HG02852 (cell line): ENCODE measurements around the gene FOXJ3.

Source experiments
- ATAC-seq: cut with Tn5 transposase; IDR thresholded peaks from one replicate; pipeline ENCODE4 v1.9.1; 2021; ENCODE audit warnings: mild to moderate bottlenecking, moderate library complexity; ENCODE audit not compliant: unreplicated experiment

FOXJ3 gene

GRCh38 chr1:42146626-42147320 is 188.3 kb downstream of the FOXJ3 start:
- ATAC-seq = no peak

DNA sequence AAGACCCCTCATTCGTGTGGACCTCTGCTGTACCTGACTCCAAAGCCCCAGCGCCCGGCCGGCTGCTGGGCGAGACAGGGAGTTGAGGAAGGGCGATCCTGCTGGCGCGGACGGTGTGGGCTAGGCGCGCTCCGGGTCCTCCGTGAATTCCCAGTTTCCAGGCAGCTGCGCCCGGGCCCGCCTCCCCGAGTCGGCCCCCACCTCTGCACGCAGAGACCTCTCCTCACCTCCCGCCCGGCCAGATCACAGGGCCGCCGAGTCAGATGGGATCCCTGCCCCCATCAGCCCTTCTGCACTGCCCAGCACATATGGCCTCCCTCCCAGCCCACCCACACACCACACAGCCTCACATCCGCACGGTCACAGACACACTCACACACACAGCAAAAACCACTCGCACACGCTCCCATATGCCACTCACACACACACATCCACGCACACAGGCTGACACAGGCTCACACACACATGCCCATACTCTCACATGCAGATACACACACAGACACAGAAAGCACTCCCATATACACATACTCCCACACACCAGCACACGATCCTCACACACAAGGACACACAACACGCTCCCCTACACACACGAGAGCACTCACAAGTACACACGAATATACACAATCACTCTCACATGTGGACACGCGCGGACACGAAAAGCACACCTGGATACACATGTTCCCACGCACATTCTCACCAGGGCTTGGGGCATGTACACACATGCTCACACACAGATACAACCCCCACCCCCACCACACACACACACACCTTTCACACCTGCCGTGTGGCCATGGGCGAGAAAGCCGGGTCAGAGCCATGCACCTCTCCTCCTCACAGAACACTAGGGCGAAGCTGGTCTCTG is 189.0 kb downstream of the FOXJ3 start:
- no peak for ATAC-seq

DNA sequence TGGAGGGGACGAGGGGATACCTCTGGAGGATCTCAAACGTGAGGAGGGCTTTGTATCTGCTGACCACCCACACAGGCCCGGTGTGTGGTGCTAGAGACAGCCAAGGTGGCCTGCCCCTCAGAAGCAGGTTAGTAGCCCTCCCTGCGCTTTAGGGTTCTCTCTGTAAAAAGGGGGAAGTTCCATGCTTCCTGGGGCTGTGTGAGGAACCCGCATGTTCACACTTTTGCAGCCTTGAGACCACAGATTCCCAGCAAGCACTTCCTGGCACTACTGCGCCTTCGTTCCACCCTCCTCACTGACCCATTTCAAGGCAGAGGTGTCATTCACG is 189.7 kb downstream of the FOXJ3 start:
- ATAC-seq = no peak

DNA sequence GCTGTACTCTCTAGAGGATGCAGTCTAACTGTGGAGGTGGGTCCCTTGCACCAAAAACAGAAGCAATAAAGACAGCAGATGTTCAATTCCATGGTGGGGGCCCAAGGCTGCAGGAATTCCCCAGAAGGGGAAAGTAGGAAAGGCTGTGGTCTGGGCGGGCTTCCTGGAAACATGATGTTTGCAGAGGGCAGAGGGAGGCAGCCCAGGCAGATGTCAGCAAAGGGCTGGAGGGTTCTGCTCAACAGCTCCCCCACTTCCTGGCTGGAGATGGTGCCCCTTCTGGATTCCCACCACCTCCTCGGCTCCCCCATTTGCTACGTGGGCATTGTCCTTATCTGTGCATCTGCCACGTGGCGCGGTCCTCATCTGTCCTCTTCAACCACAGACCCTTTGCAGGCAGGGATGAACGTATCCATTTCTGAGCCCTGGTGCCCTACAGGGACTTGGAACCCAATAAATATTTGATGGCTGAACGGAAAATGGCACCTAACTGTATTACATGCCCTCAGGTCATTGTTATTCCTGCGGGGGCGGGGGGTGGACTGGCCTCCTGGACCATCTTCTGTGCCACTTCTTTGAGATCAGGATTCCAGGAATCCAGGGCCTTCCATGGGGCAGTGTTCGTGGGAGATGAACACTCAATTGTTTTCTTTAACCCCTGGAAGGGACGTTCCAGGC is 190.2 kb downstream of the FOXJ3 start:
- no peak for ATAC-seq

GRCh38 chr1:42143896-42144710 is 190.9 kb downstream of the FOXJ3 start:
- no peak for ATAC-seq

- no peak for ATAC-seq
Observed at GRCh38 chr1:42142894-42143675, 191.9 kb downstream of the FOXJ3 start.

DNA sequence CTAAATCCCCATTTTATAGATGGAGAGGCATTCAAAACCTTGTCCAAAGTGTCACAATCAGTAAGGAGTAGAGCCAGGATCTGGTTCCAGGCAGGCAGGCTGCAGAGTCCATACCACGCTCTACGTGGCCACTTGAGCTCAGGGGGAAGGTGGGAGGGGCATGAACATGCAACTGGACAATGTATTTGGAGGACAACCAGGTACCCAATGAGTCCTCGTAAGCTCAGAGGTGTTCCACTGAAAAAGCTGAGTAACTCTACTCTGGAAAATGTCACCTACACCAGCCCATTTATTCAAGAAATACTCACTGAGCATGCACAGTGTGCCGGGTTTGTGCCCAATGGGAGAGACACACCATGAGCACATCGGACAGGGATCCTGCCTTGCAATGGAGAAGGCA is 193.1 kb downstream of the FOXJ3 start:
- ATAC-seq = no peak

DNA sequence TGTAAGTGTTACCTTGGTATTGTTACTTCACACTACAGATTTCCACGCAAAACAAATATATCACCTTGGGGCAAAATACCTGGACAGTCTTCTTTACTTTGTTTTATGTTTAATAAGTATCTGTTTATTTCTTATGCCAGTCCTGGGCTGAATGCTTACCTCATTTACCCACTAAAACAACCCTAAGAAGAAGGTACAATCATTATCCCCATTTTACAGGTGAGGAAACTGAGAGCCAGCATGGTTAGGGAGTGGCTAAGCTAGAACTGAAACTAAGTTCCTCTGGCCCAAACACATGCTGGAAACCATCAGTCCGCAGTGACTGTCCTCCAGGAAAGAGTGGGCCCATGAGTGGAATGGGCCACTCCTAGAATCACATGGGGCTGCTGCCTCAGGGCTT is 194.8 kb downstream of the FOXJ3 start:
- ATAC-seq = no peak

GRCh38 chr1:42139444-42139843 is 195.6 kb downstream of the FOXJ3 start:
- ATAC-seq = no peak

DNA sequence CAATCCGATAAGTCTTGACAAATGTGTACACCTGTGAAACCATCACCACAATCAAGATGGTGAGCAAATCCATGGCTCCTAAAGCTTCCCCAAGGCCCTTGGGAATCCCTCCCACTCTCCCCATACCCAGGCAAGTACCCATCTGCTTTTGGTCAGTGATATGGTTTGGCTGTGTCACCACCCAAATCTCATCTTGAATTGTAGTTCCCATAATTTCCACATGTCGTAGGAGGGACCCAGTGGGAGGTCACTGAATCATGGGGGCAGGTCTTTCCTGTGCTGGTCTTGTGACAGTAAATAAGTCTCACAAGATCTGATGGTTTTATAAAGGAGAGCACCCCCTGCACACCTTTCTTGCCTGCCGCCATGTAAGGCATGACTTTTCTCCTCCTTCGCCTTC is 196.4 kb downstream of the FOXJ3 start:
- ATAC-seq = no peak

DNA sequence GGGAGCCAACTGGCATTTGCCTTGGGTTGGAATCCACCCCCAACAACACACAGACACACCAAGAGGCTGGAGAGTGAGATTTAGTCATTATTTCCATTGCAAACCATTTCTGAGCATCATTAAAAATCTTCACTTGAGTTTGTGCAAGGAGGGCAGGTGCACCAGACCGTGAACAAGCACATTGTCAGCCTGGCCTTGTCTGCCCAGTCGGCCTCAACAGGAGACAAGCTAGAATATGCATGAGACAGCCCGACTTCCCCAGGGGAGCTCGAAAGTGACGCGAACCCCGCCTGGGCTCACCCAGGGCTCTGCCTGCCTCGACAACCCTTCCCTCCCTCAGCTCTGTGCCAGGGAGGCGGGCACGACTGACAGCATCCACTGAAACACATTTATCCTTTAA is 197.3 kb downstream of the FOXJ3 start:
- ATAC-seq = no peak

- no peak for ATAC-seq
Observed at GRCh38 chr1:42136466-42136865, 198.6 kb downstream of the FOXJ3 start.

GRCh38 chr1:42135426-42135825 is 199.6 kb downstream of the FOXJ3 start:
- ATAC-seq = no peak

GRCh38 chr1:42133809-42134526 is 201.1 kb downstream of the FOXJ3 start:
- ATAC-seq = no peak

DNA sequence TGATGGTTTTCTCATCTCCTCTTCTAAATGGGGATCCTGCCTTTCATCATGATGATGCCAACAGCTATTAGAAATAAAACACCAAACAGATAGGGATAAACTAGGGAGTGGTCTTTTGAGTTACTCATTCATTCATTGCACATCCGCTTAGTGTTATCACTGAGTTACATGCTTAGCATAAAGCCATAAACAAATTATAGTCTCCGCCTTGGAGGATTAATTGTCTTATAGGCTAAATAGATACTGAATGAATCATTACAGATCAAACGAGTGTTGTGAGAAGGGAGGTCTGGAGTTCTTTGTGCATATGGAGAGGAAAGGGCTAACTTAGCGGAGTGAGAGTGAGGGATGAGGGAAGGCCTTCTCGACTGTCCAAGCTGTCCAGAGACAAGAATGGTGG is 201.6 kb downstream of the FOXJ3 start:
- no peak for ATAC-seq

DNA sequence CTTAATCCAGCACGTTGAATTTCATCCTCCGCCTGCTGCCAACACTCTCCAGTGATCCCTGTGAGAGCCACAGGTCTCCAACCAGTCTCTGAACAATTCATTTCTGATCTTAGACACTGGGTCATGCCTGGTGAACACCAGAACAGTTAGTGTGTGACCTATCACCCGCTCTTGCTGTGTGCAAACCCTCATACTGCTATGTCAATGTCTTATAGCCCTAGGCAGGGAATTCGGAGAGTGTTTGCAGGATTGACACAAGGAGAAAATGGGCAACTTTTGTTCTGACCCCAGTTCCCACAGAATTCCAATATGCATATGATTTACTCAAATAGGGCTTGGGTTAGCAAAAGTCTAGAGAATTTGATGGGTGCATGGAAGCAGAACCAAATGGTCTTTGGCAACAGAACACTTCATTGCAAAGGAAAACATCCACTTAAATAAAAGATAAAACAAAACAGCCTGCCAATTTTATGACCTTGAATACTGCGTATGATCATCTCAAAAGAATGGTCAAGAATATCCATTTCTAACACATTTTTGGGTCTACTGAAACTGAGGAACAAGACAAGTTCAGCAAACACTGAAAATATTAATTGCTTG is 204.9 kb downstream of the FOXJ3 start:
- ATAC-seq = no peak

GRCh38 chr1:42128964-42129363 is 206.1 kb downstream of the FOXJ3 start:
- ATAC-seq = no peak

DNA sequence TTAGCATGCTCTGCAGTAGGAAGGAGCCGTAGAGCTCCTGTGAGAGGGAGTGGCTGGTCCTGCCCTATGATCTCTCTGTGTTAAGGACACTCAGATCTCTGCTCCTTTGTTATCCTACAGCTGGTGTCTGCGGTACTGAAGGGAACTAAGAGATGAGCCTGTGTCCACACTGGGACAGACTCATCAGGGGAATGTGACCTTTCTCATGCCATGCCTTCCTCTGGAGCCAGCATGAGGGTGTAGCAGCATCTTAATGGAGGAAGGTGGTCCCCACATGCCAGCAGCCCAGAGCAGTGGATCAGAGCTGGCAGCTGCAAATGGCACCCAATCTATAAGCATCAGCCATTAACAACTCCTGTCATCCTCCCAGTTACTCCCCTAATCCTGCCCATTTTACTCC is 206.5 kb downstream of the FOXJ3 start:
- no peak for ATAC-seq

- ATAC-seq = no peak
Observed at GRCh38 chr1:42127767-42128166, 207.3 kb downstream of the FOXJ3 start.
